OCI-M1 (cell line): ENCODE data around the gene GFOD1.
"Not testable (repeated sequence)": the region's sequence is repeated elsewhere in the genome, so short reads cannot be mapped to it uniquely, and the experiment has no call there.

Source experiments
- DNase-seq: peaks from one replicate; lab custom pipeline; 2025; lab: John Stamatoyannopoulos, UW

Gene GFOD1

DNA sequence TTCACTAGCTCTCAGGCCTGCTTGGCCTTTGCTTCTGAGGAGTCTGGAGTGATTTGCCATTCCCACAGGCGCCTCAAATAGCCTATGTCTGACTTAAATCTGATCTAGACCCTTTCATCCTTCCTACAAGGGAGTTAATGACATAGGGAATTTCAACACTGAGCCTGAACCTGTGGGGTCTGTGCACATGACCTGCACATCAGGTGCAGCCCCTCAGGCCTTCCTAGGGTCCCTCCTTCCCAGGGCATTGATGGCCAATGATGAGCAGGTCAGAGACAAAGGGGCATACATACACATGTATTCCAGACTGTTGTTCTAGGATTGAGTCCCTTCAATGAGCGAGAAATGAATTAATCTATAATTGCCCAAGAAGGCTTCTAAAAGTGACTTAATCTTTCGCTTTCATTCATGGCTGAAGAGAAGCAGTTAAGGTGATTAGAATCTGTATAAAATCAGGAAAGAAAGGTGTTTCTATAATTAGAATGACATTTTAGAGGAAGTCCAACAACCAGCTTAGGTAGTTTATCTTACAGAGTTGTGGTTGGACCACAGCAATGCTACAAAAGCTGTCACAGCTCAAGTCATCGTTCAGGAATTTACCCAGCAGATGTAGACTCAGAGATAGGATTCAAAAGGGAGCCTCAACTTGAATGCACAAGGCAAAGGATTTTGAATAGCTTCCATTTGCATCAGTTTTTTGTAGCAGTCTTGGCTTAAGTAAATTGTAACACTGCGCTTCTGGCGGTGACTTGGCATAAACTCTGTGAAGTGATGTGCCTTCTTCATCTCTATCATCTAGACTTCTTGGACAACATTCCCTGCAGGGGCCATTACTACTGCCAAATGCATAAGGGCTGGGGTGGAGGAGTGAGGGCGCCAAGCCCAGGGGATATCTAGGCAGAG, 132.1 kb downstream of the GFOD1 start:
- peak; percentile 95 for DNase-seq

DNA sequence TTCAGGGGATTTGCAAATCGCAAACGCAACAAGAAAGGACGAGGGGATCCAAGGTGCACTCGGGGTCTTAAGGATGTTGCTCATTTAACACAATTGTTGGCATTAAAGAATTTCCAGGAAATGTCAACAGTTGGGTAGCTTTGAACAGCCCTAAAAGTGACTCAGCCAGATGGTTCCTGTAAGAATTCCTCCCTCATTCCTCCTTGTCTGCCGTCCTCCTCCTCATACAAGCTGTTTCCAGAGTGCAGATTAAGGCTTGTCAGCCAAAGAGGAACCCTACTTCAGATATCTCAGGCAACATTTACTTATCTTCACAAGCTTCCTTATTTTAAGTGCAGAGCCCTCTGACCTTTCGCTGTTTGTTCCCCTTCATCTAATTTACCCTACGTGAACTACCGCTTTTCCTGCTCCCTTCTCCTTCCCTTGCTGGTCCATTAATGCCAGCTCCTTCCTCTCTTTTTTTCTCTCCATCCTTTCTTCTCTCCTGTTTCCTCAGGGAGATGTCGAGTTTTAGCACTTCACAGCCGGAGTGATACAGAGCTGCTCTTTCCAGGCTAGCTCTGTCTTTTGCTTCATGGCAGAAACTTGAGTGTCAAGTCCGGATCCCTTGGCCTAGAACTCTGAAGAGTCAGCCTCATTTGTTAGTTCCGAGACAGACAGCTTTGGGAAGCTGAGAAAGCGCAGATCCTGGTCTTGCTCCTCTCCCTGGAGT, 132.9 kb downstream of the GFOD1 start:
- DNase-seq = peak; percentile 94

DNA sequence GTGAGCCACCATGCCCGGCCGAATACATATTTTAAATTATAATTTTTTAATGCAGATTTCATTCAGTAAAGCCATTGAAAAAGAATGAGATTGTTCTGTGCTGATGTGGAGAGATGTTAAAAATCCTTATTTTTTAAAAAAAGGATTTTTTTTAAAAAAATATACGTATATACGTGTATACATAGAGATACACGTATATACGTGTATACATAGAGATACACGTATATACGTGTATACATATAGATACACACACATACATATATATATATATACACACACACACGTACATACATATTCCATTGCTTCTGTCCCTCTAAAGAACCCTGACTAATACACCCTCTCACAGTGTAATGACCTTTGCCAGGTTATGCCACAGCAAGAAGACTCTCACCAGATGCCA, 135.2 kb downstream of the GFOD1 start:
- DNase-seq = no peak

DNA sequence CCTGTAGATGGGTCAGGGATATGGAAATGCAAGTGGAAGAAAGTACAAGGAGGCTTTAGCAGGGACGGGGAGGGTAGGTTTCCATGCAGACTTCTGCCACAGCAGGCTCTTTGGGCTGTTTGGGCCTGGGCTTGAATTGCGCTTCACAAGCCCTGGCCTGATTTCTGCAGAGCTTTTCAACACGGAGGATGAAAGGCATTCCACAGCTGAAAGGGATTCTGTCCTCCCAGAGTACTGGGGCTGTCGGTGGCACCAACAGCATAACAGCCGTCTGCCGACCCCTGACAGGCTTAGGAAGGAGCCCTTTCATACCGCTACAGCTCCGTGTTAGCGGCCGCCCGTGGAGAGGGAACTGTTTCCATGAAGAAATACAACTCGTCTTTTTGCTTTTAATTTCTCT, 136.1 kb downstream of the GFOD1 start:
- DNase-seq = no peak

DNA sequence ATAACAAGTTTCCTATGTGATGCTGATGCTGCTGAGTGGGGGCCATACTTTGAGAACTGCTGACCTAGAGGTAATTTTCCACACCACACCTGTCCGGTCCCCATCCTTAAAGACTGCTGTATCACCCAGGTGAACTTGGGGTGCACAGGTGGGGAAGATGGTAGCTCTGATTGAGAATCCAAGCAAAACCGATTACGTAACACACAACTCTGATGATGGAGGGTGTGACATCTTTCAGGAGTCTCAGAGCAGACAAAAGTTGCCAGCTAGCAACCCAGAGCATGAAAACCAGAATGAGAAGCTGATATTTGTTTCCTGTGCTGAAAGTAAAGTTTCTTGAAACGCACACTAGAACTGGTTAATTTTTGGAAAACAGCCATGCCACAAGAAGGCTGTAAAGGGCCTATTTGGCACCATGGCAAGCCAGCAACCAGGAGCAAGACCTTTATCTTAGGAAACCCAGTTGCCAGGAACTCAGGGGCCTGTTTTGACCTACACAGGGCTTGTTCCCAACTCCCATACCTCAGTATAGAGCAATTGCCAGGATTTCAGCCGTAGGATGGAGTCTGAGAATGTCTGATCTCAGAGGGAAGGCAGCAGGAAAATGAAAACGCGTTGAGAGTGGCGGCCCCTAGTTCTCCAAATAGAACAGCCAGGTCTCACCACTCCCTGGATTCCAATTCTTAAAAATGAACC, 137.4 kb downstream of the GFOD1 start:
- no peak for DNase-seq

DNA sequence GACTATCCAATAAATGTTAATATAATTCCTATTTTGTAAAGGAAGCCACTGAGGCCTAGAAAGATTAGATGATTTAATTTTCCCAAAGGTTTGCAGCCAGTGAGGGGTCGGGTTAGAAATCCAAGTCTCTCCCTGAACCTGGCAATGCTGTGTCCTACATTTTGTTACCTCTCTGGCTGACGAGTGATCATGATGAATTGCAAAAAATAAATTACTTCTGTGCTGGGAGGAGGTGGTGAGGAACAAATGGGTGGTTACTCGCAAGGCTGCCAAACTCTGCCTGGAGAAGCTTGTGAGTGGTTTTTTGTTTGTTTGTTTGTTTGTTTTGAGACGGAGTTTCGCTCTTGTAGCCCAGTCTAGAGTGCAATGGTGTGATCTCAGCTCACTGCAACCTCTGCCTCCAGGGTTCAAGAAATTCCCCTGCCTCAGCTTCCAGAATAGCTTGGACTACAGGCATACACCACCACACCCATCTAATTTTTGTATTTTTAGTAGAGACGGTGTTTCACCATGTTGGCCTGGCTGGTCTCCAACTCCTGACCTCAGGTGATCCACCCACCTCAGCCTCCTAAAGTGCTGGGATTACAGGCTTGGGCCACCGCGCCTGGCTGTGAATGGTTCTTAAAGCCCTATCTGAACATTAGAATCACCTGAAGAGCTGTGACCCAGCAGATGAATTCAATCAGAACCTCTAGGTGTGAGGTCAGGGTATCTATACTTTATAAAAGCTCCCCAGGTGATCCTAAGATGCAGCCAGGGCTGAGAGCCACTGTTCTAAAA, 138.9 kb downstream of the GFOD1 start:
- no peak for DNase-seq

DNA sequence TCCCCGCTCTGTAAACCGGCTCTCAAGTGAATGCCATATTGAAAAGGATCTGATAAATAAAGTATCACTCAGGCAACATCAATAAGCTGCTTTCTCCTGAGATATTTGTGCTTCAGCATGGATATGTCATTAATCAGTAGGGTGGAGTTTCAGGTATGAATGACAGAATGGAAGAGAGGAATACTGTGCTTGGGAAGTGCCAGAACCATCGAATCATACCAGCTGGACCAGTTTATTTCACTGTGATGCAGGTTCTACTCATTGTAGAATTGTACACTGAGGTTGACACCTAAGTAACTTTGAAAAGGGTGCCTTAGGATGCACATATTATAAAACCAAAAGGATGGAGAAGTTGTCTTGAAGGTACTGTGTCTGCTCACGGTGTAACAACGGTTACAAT, 141.2 kb downstream of the GFOD1 start:
- DNase-seq = no peak

DNA sequence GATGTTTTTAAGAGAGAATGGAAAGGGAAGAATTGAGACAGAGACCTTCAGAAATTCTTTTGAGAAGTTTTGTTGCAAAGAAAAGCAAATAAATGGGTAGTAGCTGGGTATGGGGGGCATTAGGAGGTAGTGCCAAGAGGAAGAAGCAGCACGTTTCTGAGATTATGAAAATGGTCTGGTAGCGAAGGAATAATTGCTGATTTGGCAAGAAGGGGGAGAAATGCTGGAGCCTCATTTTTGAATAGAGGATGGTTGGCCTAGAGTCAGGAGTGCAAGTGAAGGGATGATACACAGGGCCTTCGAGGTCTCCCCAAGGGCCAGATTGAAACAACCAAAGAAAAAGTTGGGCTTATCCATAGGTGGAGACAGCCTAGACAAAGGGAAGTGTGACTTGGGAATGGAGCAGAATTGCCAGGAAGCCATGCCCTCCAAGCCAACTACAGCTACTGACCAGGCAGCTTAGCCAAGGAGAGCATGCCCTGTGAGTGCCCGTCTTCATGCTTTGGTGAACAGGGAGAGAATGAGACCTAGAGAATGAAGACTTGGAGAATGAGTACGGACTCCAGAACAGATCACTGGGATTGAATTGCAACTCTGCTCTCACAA, 144.9 kb downstream of the GFOD1 start:
- no peak for DNase-seq

DNA sequence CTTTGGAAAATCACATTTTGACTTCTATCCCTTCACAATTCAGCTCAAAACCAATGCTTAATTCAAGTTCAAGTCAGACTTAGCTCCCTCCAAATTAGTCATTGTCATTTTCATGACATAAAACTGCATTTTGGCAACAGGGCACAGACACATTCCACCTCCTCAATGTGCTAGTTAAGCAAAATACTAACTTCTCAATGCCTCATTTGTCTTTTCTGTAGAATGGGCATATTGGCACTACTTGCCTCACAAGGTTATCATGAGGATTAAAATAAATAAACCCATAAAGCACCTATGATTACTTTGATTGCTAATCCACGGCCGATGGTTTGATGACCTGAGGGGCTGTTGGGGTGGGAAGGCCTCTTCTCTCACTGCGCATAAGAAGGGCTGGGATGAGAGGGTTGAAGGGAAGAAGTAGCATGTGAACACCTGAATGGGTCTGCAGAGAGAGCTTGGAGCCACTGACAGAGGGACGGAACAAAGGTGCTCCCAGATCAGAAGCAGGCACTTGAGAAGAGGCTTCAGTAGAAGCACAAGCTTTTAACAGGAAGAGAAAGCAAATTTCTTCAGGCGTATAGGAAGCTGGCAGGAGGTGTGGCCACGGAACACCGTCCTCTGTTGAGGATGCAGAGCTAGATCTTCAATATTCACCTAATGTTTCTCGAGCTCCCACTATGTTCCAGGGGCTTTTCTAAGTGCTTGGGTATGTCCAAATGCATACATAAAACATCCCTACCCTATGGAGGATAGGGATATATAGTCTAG, 147.4 kb downstream of the GFOD1 start:
- no peak for DNase-seq

DNA sequence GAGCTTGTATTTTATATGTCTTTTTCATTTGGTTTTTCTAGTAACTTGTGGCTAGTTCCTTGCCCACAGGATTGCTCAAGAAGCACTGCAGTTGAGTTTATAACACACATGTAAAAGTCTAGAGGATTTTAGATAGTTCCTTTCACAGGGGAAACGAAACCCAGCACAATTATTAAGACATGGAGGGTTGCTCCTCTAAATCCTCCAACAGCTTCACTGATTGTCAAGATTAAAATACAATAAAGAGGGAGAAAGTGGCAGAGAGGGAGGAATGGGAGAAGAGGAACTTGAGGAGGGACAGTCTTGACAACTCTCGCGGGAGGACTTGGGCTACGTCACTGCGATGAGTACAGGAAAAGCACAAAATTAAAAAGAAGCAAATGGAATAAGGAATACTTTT, 149.4 kb downstream of the GFOD1 start:
- DNase-seq = peak; percentile 78

DNA sequence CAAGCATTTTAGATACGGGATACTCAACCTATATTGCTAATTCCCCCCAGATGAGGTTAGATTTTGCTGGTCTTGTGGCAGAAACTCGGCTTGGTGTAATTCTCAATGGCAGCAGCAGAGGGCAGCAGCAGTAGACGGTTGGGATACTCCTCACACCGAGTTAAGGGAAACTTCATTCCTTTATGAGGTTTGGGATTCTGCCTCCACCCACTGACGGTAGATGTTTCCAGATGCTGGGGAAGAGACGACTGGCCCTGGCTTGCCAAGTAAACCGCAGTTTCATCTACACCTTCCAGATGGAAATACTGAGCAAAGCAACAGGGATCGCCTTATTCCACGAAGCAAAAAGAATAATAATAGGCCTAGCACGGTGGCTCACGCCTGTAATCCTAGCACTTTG, 150.8 kb downstream of the GFOD1 start:
- peak; percentile 93 for DNase-seq

DNA sequence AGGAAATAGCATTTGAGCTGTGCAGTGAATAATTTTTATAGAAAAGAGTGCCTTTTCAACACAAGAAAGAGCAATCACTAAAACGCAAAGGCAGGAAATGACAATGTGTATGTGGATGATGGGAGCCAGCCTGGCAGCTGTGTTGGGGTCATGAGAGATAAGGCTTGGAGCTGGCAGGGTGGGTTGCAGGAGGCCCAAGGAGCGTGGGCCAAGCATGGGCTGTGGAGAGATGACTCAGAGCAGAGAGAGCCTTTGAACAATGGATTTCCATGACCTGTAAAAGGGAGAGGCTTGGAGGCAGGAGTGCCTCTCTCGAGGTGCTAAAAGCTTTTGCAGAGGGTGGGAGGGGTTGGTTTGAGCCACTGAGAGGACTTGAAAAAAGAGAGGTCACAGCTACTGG, 152.4 kb downstream of the GFOD1 start:
- DNase-seq = peak; percentile 65

DNA sequence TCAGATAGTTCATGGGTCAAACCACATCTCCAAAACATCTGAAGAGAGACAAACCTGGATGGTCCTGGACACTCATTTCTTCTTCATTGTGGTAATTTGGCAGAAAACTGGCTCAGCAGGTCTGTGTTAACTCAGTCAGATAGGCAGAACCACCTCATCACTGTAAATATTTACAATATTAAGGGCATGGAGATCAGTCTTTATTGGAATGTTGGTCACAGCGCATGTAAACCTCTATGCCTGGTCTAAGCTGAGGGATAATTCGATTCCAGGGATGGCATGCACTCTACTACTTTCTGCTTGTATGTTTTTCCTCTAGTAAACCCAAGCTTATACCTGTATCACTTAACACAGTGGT, 155.1 kb downstream of the GFOD1 start:
- DNase-seq = no peak

DNA sequence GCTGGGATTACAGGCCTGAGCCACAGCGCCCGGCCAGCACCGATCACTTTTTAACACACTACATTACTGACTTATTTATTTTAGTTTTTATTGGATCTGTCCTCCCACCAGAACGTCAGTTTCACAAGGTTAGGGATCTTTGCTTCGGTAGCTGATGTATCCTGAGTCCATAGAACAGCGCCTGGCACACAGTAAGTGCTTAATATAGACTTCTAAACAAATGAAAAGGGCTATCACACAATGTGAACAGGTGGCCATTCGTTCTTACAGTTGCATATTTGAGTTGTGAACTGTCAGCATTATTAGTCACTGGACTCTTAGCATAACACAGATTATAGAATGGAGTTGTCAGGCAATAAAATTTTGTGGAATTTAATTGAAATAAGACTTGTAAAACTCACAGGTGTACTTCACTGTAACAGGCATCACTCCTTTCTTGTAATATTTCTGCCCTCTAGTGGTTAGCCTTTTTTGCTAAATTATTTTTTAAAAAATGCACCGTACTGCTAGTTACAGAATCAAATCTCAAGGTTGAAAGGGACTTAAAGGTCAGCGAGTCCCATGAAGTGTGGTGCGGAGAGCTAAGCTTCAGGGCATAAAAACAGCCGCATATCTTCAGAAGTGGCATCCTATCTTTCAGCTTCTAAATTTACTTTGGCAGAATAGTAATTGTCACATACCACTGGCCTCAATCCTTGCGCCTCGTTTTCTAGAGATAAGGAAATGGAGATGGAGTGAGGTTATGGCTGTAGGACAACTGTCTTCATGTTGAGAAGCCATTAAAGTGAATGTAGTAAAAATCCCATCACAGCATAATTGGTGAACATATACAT, 155.7 kb downstream of the GFOD1 start:
- peak; percentile 87 for DNase-seq

DNA sequence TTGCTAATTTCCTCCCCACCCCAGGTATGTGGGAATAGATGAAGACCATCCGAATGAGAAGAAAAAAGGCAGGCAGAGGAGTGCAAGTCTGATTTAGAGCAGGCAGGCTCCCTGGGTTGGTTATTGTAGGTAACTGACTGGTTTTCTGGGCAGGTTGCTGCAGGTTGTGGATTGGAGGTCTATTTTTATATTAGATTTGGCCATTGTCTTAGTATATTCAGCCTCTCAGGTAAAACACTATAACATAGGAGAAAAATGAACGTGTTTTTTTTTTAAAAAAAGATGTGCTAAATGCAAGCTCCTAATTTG, 158.6 kb downstream of the GFOD1 start:
- no peak for DNase-seq

DNA sequence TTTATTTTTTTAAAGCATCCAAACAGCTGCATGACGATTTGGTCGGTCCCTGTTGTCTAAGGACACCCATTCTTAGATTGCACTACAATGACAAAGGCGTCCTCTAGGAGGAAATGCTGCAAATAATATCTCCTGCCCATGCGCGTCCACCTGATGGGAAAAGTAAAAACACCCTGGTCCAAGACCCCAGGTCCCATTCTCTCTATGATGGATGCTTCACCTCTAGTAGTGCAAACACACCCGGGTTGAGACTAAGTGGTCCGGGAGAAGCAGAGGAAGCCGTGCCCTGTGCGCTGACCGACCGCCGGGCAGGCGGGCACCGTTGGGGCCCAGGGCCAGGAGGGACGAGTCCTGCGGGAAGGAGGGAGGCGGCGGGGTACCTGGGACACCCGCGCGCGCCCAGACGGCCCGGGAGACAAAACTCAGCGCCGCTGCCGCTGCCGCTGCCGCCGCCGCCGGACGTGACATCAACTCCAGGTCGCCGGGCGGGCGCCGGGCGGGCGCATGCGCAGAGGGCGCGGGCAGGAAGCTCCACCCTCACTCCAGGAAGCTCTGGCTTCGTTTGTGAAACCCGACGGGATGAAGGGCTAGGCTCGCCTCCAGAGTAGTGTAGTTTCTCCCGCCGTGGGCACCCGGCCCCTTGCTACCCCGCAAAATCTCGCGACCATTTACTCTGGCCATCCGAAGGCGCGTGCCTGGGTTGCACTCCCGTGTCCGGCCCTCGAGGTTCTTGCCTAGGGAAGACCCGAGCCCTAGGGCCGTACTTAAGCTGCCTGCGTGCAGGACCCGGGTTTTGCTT, 159.1 kb downstream of the GFOD1 start, which contains the start of gene TBC1D7:
Gene TBC1D7 (minus strand): TSS at position 462 of the 799 bp plus-strand sequence. CDS start 1,639 bp downstream, outside the sequence.
- DNase-seq = peak; percentile 96

DNA sequence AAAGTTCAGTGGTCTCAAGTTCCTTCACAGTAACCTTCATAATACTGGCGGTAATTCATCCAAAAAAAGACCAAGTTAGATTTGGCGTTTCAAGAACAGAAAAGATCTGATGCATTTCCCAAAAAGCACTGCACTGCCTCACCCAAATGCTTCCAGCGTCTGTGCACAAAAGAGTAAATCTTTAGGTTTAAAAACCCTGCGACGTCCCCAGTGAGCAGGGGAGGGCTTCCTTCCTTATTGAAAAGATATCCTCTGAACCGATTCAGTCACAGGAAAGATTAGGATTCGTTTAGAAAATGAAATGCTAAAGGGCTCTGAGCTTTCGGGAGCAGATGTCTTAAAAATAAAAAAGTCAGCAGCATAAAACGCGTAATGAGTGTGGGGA, 159.7 kb downstream of the GFOD1 start:
- peak; percentile 79 for DNase-seq

DNA sequence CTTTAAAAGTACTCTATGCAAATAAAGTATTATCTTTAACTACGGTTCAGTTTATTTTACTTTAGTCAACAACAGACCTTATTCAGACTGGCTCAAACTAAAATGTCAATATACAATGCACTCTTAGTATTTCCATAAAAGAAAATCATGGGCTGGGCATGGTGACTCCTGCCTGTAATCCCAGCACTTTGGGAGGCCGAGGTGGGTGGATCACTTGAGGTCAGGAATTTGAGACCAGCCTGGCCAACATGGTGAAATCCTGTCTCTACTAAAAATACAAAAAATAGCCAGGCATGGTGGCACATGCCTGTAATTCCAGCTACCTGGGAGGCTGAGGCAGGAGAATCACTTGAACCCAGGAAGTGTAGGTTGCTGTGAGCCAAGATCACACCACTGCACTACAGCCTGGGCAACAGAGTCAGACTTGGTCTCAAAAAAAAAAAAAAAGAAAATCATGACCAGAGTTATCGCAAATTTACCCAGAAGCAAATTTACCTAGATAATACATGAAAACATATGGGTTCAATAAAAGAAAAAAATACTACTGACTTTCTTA, 161.3 kb downstream of the GFOD1 start:
- not testable (repeated sequence) for DNase-seq
